GM20000 (cell line): ENCODE measurements around the gene NUDT14.

Experiments
- DNase-seq: peaks from one replicate; pipeline ENCODE4 v3.0.0; 2012; ENCODE audit warnings: low spot score
- TF ChIP-seq, protein P1 (sequence below): IDR thresholded peaks from 2 replicates; pipeline ENCODE4 v1.5.1; 2012; ENCODE audit warnings: mild to moderate bottlenecking, control low read depth; ENCODE audit errors: extremely low read depth, missing control alignments

Gene NUDT14

DNA sequence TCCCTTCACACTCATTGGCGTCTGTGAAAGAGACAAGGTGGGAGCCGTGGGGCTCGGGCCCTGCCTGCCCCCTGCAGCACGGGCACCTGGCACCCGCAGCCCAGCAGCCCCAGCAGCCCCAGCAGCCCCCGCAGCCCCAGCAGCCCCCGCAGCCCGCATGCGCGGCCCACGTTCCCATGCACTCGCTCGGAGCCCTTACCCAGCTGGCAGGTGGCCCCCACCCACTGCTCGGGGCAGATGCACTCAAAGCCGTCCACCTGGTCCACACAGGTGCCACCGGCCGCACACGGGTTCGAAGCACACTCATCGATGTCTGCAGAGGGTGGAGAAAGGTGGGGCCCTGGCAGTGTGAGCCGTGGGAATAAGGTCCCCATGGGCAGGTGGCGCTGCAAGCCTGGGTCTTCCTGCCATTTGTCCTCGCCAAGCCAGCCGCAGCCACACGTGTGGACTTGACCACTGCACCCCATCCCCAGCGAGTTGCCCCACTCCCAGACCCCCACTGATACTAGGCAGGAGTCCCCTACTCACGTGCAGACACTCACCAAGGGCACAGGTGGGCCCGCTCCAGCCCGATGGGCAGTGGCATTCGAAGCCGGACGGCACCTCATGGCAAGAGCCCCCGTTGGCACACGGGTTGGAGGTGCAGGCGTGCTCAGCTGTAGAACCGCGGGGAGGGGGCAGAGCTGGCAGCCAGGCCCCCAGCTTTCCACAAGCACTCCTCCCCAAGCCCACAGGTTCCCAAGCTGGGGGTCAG is 29.9 kb downstream of the NUDT14 start:
- DNase-seq, result no peak
- TF ChIP-seq, protein P1, sequence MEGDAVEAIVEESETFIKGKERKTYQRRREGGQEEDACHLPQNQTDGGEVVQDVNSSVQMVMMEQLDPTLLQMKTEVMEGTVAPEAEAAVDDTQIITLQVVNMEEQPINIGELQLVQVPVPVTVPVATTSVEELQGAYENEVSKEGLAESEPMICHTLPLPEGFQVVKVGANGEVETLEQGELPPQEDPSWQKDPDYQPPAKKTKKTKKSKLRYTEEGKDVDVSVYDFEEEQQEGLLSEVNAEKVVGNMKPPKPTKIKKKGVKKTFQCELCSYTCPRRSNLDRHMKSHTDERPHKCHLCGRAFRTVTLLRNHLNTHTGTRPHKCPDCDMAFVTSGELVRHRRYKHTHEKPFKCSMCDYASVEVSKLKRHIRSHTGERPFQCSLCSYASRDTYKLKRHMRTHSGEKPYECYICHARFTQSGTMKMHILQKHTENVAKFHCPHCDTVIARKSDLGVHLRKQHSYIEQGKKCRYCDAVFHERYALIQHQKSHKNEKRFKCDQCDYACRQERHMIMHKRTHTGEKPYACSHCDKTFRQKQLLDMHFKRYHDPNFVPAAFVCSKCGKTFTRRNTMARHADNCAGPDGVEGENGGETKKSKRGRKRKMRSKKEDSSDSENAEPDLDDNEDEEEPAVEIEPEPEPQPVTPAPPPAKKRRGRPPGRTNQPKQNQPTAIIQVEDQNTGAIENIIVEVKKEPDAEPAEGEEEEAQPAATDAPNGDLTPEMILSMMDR, result no peak

DNA sequence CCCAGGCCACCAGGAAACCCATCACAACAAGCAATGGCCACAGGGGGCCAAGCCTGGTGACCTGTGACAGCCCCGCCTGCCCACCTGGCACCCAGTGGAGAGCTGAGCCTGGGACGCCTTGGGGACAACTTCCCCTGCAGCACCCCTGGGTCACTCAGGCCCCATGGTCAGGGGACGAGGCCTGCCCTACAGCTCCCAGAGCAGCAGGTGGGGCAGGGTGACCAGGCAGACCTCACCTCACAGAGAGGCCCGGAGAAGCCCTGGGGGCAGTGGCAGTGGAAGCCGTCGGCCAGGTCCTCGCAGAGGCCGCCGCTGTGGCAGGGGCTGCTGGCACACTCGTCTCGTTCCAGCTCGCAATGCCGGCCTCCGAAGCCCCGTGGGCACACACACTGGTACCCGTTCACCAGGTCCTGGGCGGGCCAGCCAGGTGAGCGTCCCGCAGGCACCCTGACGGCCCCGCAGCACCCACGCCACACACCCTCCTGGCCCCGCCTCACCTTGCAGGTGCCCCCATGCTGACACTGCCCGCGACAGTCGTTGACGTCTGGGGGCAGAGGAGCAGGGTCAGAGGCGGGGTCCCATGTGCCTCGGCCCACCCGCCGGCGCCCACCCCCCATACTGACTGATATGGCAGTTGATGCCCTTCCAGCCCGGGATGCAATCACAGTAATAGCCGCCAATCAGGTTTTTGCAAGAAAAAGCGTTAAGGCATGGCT is 30.6 kb downstream of the NUDT14 start:
- TF ChIP-seq, protein P1, result no peak
- DNase-seq, result no peak

DNA sequence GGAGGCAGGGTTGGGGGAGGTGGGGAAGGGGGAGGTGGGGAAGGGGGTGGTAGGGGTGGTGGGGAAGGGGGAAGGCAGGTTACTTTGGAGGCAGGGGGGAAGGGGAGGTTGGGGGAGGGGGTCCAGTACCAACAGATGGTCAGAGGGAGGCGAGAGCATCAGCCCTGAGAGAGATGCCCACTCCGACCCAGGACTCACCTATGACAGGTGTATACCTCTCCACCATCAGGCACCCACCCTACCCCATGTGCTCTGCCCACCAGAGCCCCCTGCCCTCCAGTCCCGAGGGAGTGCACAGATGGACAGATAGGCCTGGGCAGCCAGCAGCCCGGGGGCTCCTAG is 31.1 kb downstream of the NUDT14 start:
- no peak for DNase-seq
- TF ChIP-seq, protein P1, result no peak

DNA sequence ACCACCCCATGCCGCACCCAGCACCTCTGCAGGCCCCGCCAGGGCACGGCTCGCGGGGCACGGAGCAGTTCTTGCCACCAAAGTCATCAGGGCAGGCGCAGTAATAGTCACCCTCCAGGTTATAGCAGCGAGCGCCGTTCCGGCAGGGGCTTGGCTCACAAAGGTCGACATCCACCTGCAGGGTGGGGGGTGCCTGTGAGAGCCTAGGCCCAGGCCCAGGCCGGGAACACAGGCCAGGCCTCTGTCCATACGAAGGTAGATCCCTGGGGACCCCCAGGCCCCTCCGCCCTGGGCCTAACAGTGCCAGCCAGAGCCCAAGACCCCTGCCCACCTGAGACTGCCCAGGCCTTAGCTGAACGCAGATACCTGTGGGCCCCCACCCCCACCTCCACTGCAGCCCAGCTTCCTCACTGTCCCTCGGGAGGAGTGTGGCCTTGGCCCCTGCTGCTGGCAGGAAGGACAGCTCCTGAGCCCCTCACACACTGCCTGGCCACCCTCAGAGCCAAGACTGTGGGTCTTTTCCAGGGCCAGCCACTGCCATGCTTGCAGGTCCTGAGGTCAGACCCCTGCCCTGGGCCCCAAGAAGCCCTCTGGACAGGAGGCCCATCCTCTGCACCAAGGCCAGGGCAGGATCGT is 31.8 kb downstream of the NUDT14 start:
- TF ChIP-seq, protein P1, result no peak
- DNase-seq, result no peak

DNA sequence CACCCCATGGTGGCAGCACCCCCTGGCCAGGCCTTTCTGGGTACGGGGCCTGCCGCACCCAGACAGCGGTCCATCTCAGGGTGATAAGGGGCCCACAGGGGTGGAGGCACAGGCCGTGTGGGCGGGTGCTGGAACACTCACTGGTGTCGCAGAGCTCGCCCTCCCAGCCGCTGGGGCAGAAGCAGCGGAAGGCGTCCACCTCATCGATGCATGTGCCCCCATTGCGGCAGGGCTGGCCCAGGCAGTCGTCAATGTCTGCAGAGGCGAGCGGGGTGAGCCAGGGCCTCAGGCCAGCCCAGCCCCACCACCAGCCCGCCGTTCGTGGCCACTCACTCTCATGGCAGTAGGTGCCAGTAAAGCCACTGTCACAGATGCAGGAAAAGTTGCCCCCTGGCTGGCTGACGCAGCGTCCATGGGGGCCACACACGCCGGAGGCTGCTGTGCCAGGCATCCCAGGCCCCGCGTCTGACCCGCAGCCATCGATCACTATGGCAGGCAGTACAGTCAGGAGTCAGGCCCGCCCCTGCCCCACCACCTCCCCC is 32.4 kb downstream of the NUDT14 start:
- TF ChIP-seq, protein P1, result no peak

DNA sequence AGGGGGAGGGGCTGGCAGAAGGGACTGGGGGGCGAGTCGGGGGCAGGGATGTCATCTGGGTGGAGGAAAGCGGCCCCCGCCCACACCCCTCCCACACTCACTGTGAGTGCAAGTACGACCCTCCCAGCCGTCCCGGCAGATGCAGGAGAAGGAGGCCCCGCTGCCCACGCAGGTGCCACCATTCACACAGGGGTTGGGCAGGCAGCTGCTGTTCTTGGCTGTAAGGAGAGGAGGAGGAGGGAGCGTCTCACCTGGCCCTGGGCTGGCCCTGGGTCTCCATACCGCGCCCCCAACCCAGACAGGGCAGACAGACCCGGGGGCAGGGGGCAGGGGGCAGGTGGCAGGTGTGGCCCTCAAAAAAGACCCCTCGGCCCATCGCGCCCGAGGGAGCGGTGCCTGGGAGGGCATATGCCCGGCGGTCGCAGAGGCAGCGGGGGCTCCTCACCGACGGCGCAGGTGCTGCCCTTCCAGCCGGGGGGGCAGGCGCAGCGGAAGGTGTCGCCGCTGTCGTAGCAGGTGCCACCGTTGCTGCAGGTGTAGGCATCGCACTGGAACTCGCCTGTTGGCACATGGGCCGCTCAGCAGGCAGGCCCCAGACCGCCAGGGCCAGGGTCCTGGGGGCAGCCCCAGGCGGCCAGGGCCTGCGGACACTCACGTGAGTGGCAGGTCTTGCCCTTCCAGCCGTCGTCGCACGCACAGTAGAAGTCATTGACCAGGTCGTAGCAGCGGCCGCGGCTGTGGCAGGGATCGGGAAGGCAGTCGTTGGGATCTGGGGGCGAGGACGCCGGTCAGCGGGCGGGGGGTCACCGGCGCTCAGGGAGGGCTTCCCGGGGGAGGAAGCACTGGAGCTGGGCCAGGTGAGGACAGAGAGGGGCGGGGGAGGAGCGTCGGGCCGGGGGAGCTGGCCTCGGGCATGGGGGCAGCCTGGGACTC is 33.2 kb downstream of the NUDT14 start:
- TF ChIP-seq, protein P1, result no peak
- no peak for DNase-seq

More for the DNA sequence above, 32.4 kb downstream of the NUDT14 start:
- DNase-seq, result no peak
